PFSK-1 (cell line): Measurements from ENCODE around the gene SIGLEC10.
A peak's percentile ranks its signal among the peaks of the same experiment; 100 is the strongest.

ENCODE experiments used
- FOXP2 ChIP-seq: optimal IDR thresholded peaks from 2 replicates; pipeline ENCODE3; 2011; ENCODE audit warnings: borderline replicate concordance, control low read depth, inconsistent platforms; ENCODE audit not compliant: insufficient read depth; ENCODE audit errors: extremely low read length, extremely low read depth
- POLR2AphosphoS5 ChIP-seq: IDR thresholded peaks from 2 replicates; pipeline ENCODE4 v1.6.1; 2012; ENCODE audit warnings: low read depth, mild to moderate bottlenecking, control low read depth, low read length, moderate library complexity
- REST ChIP-seq, 2 experiments: IDR thresholded peaks; 2 replicates each; pipeline versions ENCODE4 v1.6.1 to v1.8.0; 2011 to 2012; ENCODE audit warnings: low read depth in 2 of 2, low read length in 2 of 2, control low read depth in 1 of 2, inconsistent platforms in 1 of 2, mild to moderate bottlenecking in 1 of 2, moderate library complexity in 1 of 2; ENCODE audit not compliant: insufficient read depth in 1 of 2
- SIN3A ChIP-seq: IDR thresholded peaks from 2 replicates; pipeline ENCODE4 v1.6.1; 2012; ENCODE audit warnings: mild to moderate bottlenecking, low read length, moderate library complexity, borderline replicate concordance; ENCODE audit not compliant: insufficient read depth
- TAF1 ChIP-seq: IDR thresholded peaks from 2 replicates; pipeline ENCODE4 v1.6.1; 2012; ENCODE audit warnings: low read length, control low read depth, borderline replicate concordance; ENCODE audit not compliant: insufficient read depth

Gene SIGLEC10

GRCh38 chr19:51367255-51367564 lies 50.2 kb downstream of the SIGLEC10 start:
- TF ChIP-seq FOXP2 (no peak), TAF1 (0 out of 2 replicates have a peak, but pooled peaks have one; percentile 20), POLR2AphosphoS5 (peak; percentile 74; the same call in 1 of the 2 replicates)

DNA sequence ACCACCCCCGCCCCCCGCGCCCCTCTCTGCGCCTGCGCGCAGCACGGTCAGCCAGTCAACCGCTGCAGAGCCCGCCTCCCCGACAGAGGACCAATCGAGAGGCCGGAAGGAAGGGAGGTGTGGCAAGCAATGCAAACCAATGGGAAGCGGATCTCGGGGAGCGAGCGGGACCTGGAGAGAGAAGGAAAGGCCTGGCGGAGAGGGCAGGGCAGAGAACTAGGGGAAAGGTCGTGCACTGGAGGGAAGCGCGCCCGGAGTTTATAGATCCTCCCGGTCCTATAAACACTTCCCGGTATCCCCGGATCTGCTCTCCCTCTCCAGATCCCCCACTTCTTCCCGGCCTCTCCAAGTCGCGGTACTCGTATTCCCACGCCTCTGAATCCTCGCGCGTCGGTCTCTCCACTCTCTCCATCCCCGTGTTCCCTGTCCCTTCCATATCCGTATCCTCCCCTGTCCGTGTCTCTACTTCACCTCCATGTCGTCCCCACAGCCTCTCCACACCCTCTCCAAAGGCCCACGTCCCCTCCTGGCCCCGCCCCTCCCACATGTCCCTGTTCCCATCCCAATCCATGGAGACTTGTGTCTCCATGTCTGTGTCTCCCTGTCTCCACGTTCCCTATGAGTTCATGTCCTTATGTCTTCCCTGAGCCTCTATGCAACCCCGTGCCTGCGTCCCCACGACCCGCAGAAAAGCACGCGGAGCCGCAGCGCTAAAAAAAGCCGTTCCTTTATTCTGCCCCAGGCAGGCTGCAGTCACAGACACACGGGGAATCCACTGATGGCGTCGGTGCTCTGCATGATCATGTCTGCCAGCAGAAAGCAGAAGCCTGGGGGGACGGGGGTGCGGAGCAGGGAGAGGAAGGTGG lies 50.8 kb downstream of the SIGLEC10 start:
- TF ChIP-seq POLR2AphosphoS5: peak; percentile 94
- no peak; the same call in 1 of the 2 replicates for TF ChIP-seq SIN3A
- TF ChIP-seq FOXP2: no peak
- peak; percentile 74; the same call in 1 of the 2 replicates for TF ChIP-seq TAF1

DNA sequence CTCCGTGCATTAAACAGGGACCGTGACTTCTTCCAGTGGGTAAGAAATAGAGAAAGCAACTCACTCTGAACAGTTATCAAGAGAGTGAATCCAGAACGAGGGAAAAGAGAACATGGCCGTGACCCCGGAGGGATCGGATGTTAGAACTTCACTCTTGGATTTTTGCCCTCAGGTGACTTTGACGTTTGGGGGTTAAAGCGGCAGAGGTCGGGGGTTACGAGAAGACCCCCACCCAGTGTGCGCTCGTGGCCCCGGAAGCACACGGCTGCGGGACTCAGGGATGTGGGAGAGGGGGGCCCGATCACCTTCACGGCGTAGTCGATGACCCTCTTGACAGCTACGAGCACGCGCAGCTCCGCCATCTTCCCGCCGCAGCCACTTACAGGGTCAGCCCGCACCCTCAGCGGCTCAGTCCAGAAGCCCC lies 51.5 kb downstream of the SIGLEC10 start, which contains the start of gene ETFB:
Gene ETFB, minus strand, starts transcription at position 424 of the 424 bp plus-strand sequence. Its CDS starts 62 bp downstream, at position 362.
- TF ChIP-seq FOXP2 (no peak), POLR2AphosphoS5 (peak; percentile 7; the same call in 1 of the 2 replicates), TAF1 (0 out of 2 replicates have a peak, but pooled peaks have one; percentile 13), SIN3A (no peak), REST (IDR thresholded peaks at IDR 0.05; ENCODE audit: insufficient read depth in 1 of 2, low read depth in 2 of 2, low read length in 2 of 2) (0 out of 4 replicates have a peak, but pooled peaks of 1 of the 2 experiments have one; percentile 18)

DNA sequence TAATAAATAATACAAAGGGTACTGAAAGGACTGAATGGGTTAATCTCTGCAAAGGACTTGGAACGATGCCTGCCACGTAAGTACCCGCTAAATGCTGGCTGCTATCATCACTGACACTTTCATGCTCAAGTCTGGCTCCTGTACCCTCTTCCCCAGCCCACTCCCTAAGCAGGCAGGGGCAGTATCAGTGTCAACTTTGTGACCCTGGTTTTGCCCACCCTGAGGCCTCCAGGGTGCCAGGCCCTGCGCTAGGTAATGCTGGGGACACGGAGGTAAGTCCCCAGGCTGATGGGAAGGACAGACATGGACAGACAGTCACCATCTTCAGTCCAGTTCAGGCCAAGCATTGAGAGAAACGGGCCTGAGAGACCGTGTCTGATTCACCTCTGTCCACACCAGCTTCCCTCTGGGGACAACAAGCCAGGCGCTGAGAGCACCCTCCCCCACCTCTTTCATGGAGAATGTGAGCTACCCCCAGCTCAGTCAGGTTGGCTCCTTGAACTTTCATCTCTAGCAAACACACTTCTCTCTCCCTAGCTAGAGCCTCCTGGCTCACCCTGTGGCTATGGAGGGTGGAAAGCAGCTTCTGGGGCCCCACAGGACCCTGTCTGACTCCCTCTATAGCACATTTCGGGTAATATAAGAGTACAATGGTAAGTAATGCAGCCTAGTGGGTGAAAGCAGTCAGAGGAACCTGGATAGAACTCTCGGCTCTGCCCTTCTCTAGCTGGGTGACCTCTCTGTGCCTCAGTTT lies 52.1 kb downstream of the SIGLEC10 start:
- TF ChIP-seq REST (IDR thresholded peaks at IDR 0.05; ENCODE audit: insufficient read depth in 1 of 2, low read depth in 2 of 2, low read length in 2 of 2) (no peak), SIN3A (no peak), FOXP2 (no peak), POLR2AphosphoS5 (no peak; the same call in 1 of the 2 replicates)

- TF ChIP-seq TAF1 (no peak), POLR2AphosphoS5 (no peak), REST (IDR thresholded peaks at IDR 0.05; ENCODE audit: insufficient read depth in 1 of 2, low read depth in 2 of 2, low read length in 2 of 2) (no peak), SIN3A (no peak)
Observed at GRCh38 chr19:51364200-51365106, 53.0 kb downstream of the SIGLEC10 start.
